ENCODE measurements around the gene GPR25. TPM values are rescaled to one million over a fixed set of nuclear protein-coding genes. Genes with fewer than 3 reads are reported as not detected.

GPR25 gene
- total RNA-seq, 1 donor from 2014 or later: 0.25 TPM

DNA sequence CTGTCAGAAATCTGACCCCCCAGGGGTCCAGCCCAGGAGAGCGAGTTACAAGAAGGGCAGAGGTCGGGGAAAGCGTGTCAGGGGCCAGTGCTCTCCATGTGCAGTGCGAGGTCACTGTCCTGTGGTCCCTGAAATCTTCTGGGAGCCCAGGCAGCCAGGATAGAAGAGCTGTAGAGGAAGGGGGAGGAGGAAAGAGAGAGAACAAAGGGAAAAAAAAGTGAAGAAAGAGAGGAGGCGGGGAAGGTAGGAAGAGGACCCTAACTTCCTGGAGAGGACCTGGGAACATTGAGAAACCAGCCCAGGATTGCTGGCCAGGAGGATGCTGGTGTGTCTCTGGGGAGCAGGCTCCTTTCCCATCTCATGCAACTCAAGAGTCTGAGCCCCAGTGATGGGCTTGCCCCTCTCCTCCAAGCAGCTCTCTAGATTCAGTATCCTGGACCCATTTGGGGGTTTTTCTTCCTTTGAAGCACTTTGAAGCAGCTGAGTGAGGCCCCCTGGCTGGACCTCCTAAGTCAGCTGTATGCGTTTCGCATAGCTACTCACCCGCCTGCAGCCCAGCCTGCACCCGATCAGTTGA, 15.1 kb downstream of the GPR25 start:
- Mint-ChIP-seq H3K9me3 (no peaks in the 10 kb centered on the region), H3K27ac (no peak overlapping the region), H3K27me3 (ENCODE audit: low read depth) (no peaks in the 10 kb centered on the region), H3K4me3 (no peak overlapping the region), H3K36me3 (no peaks in the 10 kb centered on the region), H3K4me1 (peaks cover 17% of the 10 kb centered on the region)
- no peak for DNase-seq (ENCODE audit: low spot score in 2 of 2, unreplicated experiment in 2 of 2)
- TF ChIP-seq, protein P1, sequence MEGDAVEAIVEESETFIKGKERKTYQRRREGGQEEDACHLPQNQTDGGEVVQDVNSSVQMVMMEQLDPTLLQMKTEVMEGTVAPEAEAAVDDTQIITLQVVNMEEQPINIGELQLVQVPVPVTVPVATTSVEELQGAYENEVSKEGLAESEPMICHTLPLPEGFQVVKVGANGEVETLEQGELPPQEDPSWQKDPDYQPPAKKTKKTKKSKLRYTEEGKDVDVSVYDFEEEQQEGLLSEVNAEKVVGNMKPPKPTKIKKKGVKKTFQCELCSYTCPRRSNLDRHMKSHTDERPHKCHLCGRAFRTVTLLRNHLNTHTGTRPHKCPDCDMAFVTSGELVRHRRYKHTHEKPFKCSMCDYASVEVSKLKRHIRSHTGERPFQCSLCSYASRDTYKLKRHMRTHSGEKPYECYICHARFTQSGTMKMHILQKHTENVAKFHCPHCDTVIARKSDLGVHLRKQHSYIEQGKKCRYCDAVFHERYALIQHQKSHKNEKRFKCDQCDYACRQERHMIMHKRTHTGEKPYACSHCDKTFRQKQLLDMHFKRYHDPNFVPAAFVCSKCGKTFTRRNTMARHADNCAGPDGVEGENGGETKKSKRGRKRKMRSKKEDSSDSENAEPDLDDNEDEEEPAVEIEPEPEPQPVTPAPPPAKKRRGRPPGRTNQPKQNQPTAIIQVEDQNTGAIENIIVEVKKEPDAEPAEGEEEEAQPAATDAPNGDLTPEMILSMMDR (IDR thresholded peaks at IDR 0.05; ENCODE audit: unreplicated experiment): no peak

GRCh38 chr1:200888349-200888838, 15.6 kb downstream of the GPR25 start:
- Mint-ChIP-seq H3K36me3 (no peaks in the 10 kb centered on the region), H3K4me1 (peaks cover 21% of the 10 kb centered on the region), H3K27me3 (ENCODE audit: low read depth) (no peaks in the 10 kb centered on the region), H3K4me3 (no peak overlapping the region), H3K27ac (no peak overlapping the region), H3K9me3 (no peaks in the 10 kb centered on the region)
- DNase-seq (ENCODE audit: low spot score in 2 of 2, unreplicated experiment in 2 of 2): no peak
- TF ChIP-seq, protein P1 (IDR thresholded peaks at IDR 0.05; ENCODE audit: unreplicated experiment): no peak

GRCh38 chr1:200889571-200889970, 16.8 kb downstream of the GPR25 start:
- Mint-ChIP-seq H3K4me3 (no peak overlapping the region), H3K36me3 (no peaks in the 10 kb centered on the region), H3K27me3 (ENCODE audit: low read depth) (no peaks in the 10 kb centered on the region), H3K9me3 (no peaks in the 10 kb centered on the region), H3K4me1 (peaks cover 33% of the 10 kb centered on the region), H3K27ac (no peak overlapping the region)
- TF ChIP-seq, protein P1 (IDR thresholded peaks at IDR 0.05; ENCODE audit: unreplicated experiment): no peak
- no peak for DNase-seq (ENCODE audit: low spot score in 2 of 2, unreplicated experiment in 2 of 2)

DNA sequence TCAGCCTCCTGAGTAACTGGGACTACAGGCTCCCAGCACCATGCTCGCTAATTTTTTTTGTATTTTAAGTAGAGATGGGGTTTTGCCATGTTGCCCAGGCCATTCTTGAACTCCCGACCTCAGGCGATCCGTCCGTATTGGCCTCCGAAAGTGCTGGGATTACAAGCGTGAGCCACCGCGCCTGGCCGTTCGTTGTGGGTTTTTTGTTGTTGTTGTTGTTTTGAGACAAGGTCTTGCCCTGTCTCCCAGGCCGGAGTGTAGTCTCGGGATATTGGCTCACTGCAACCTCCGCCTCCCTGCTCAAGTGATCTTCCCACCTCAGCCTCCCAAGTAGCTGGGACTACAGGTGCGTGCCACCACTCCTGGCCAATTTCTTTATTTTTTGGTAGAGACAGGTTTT, 17.2 kb downstream of the GPR25 start:
- TF ChIP-seq, protein P1 (IDR thresholded peaks at IDR 0.05; ENCODE audit: unreplicated experiment): no peak
- Mint-ChIP-seq H3K9me3 (no peaks in the 10 kb centered on the region), H3K27ac (no peak overlapping the region), H3K4me3 (peak overlapping the region; percentile 94), H3K27me3 (ENCODE audit: low read depth) (no peaks in the 10 kb centered on the region), H3K4me1 (peaks cover 38% of the 10 kb centered on the region), H3K36me3 (no peaks in the 10 kb centered on the region)
- no peak for DNase-seq (ENCODE audit: low spot score in 2 of 2, unreplicated experiment in 2 of 2)

GRCh38 chr1:200890818-200891773, 18.3 kb downstream of the GPR25 start:
- Mint-ChIP-seq H3K27ac (peak overlapping the region; percentile 92), H3K9me3 (no peaks in the 10 kb centered on the region), H3K4me3 (peak overlapping the region; percentile 94), H3K27me3 (ENCODE audit: low read depth) (no peaks in the 10 kb centered on the region), H3K36me3 (no peaks in the 10 kb centered on the region), H3K4me1 (peaks cover 48% of the 10 kb centered on the region)
- TF ChIP-seq, protein P1 (IDR thresholded peaks at IDR 0.05; ENCODE audit: unreplicated experiment): peak; percentile 12
- DNase-seq (ENCODE audit: low spot score in 2 of 2, unreplicated experiment in 2 of 2): peak in 1 of 2 experiments; percentile 75
